NCI-H82 treated with DMSO at 0.1 percent for 48 hours (cell line): ENCODE measurements around the gene ARNT2.
"Not testable (repeated sequence)": the region's sequence is repeated elsewhere in the genome, so short reads cannot be mapped to it uniquely, and the experiment has no call there.

Experiments
- DNase-seq: peaks from one replicate; lab custom pipeline; 2025; ENCODE audit not compliant: unreplicated experiment; lab: John Stamatoyannopoulos, UW

ARNT2 gene

GRCh38 chr15:80510985-80511384 lies 106.8 kb downstream of the ARNT2 start:
- not testable (repeated sequence) for DNase-seq

DNA sequence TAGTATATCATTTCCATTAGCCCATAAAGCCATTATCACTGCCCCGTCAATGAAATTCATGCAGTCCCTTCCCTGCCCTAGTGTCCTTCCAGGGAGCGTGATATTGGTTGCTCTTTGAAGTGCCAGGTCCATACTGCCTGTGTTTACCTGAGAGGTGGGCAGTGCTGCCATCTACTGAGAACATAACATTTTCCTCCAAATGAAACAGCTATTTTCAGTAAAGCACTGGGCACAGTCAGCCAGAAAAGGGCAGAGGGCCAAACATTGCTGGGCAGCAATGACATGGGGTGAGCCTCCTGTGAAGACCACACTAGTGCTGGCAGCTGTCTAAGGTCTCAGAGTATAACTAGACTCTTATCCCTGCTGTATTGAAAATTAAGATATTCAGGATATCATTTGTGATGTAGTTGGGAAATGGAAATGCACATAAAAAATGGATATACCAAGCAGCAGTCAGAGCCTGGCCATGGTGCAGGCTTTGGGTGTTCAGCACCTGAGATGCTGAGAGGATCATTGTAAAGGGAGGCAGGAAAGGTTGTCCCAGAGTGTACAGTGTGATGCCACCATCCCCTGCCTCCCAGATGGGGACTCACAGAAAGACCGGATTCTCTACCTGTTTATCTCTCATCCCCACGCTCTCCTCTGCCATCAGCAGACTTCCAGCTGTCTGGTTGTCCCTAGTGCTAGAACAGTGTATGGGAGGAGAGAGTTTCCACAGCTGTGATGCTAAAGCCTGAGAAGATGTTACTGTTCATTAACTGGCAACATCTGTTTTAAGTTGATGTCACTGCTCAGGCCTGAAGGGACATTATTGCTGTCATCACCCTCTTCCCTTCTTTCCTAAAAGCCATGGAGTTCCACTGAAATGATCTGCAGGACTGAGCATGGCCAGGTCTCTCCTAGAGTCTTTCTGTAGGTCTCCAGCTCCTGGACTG lies 108.8 kb downstream of the ARNT2 start:
- DNase-seq = no peak

DNA sequence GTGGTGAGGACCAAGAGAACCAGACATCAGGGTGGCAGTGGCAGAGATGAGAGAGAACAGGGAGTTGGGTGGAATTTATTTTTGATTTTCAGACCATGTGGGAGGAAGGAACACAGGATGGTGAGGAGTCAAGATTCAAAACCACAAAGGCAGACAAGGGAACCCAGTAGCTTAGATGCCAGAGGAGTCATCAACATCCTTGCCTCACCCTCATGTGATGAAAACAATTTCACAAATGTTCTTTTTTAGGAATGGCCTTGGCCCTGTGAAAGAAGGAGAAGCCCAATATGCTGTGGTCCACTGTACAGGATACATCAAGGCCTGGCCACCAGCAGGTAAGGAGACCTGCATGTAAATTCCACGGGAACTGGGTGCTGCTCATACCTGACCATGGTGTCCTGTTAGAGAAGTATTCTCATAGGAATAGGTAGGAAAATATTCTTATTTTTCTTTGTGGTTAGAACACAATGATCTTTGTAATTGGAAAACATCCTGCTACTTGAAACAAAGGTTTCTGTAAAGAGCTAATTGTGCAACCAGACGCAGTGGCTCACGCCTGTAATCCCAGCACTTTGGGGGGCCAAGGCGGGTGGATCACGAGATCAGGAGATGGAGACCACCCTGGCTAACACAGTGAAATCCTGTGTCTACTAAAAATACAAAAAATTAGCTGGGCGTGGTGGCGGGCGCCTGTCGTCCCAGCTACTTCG lies 110.0 kb downstream of the ARNT2 start:
- no peak for DNase-seq

DNA sequence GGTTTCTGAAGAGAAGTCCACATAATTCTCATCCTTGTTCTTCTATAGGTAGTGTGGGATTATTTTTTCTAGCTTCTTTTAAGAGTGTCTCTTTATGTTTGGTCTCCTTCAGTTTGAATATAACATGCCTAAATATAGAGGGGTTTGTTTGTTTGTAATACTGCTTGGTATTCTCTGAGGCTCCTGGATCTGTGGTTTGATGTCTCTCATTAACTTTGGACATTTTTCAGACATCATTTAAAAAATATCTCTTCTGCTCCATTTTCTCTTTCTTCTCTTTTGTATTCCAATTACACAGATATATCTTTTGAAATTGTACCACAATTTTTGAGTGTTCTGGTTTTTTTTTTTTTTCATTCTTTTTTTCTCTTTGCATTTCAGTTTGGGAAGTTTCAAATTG lies 113.1 kb downstream of the ARNT2 start:
- no peak for DNase-seq

DNA sequence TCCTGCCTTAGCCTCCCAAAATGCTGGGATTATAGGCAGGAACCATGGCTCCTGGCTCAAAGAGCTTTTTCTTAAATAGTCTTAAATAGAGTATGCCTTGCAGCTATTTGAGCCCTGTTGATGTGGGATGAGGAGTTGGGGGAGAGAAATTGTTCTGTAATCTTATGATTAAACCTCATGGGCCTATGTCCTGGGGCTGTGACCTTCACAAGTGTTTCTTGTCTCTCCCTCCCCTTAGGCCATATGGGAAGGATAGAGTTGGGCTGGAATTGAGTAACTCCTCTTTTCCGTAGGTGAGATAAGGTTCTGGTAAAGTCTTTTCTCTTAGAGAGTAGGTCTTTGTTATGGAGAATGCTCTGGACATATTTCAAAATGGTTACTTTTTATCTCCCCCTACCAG lies 114.3 kb downstream of the ARNT2 start:
- DNase-seq = no peak

- no peak for DNase-seq
Observed at GRCh38 chr15:80523746-80524145, 119.6 kb downstream of the ARNT2 start.

DNA sequence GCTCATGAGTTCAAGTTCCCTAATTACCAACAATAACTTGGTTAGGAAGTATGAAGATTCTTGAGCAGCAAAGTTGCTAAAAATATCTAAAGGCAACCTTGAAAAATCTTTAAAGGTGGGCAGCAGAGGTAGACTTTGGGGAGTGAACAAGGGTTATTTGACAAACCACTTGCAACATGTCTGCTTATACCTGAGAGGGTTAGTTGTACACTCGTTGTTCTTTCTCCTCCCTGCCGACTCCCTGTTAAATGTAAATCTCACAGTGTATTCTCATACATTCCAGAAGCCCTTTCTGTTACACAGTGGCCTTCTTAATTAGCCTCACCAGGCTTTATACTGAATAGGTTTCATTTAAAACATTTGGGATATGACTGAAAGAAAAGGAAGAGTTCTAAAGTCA lies 121.7 kb downstream of the ARNT2 start:
- DNase-seq = no peak

GRCh38 chr15:80526556-80527340 lies 122.6 kb downstream of the ARNT2 start:
- no peak for DNase-seq

DNA sequence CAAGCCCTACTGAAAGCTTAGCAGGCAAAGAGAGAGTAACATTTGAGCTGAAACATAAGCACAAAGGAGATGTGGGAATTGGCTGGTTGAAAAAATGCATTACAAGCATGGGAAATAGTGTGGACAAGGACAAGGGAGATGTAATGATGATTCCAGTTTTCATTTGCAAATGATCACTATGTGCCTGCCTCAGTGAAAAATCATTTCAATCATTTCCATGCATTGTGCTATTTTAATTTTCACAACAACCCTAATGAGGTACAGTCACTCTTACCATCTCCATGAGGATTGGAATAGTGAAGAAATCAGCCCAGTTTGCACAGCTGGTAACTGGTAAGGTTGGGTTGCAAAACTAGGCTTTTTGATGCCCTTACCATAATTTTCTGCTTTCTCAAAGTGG lies 123.2 kb downstream of the ARNT2 start:
- no peak for DNase-seq

- no peak for DNase-seq
Observed at GRCh38 chr15:80527961-80528360, 123.8 kb downstream of the ARNT2 start.

- no peak for DNase-seq
Observed at GRCh38 chr15:80530737-80531365, 126.7 kb downstream of the ARNT2 start.

DNA sequence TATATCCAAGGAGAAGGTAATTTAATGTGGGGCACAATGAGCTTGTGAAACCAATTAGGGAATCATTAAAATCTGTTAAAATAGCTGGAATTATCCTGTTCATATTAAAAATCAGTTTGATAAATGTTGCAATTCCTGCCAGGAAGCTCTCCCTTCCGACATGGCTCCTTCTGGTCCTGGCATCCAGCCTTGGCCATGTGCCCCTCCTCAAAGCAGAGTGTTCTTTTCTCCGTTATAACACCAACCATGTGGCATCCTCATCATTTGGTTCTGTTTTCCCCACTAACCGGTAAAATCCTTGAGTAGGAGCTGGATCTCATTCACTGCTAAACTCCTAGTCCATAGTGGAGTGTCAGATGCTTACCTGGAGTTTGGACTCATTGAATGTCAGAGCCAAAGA lies 127.2 kb downstream of the ARNT2 start:
- DNase-seq = no peak

- no peak for DNase-seq
Observed at GRCh38 chr15:80531796-80532195, 127.6 kb downstream of the ARNT2 start.

GRCh38 chr15:80533790-80534333 lies 129.7 kb downstream of the ARNT2 start:
- no peak for DNase-seq

- DNase-seq = no peak
Observed at GRCh38 chr15:80536231-80536630, 132.0 kb downstream of the ARNT2 start.

DNA sequence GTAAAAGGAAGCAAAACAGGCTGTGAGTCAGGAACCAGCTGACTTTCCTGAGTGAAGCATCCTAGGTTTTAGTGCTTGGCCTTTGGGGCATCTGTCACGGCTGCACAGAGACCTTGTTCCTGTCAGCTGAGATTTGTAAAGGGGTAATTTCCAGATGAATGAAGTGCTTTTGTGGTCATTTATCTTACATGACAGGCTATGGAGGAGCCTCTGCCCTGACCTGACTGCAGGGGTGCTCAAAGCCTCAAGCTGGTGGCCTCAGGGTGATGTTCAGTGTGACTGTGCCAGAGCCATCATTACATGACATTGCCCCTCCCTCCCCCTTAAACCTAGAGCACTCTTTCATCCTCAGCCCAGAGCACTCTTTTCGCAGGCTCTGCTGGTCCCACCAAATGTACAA lies 132.5 kb downstream of the ARNT2 start:
- no peak for DNase-seq

DNA sequence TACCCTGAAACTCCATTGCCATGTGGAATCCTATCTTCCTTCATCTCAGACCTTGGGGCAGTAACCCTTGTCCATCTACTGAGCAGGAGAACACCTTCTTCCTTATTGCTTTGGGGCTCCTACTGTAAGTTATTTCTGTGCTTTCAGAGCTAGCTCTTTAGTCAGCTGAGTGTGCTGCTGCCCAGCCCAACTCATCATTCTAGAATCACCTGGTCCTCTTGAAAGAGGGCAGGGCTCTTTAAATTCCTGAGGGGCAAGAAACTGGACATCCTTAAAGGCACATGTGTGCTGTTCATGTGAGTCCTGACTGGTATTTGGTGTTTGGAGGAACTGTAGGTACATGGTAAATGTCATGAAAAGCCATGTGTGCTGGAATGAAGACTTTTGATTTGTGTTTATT lies 140.9 kb downstream of the ARNT2 start:
- DNase-seq = no peak

DNA sequence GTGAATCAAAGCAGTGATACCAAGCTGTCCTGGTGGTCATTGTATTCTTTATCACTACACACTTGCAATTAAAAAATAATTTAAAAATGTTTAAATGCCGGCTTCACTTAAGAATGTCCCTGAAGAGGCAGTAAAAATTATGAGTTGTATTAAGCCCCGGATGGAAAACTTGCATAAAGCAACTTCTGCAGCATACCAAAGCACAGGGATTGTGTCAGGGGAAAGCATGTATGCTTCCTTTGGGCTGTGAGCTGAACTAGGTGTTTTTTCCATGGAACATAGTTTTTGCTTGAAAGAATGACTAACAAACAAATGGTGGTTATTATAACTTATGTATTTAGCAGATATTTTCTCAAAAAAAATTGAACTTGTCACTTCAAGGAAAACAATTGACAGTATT lies 143.1 kb downstream of the ARNT2 start:
- no peak for DNase-seq

- no peak for DNase-seq
Observed at GRCh38 chr15:80549191-80549590, 145.0 kb downstream of the ARNT2 start.

DNA sequence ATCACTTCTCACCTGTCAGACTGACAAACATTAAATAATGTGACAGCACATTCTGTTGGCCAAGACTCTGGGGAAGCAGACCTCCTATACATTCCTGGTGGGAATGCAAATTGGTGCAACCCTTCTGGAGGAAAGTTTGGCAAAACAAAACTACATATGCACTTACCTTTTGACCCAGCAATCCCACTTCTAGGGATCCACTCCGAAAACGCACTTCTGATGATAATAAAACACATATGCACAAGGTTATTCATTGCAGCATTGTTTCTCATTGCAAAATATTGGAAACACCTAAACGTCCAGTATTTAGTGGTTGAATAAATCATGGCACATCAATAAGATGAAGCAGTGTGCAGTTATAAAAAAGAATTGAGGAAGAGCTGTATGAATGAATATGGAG lies 145.5 kb downstream of the ARNT2 start:
- no peak for DNase-seq
